Right lobe of liver (tissue), 6 donors: ENCODE measurements around the gene STH. TPM values are rescaled to one million over a fixed set of nuclear protein-coding genes. Genes with fewer than 3 reads are reported as not detected.

Experiments used
- ATAC-seq, 4 donors: fragments of 200-7000 bp; cut with Tn5 transposase; one replicate each; pipeline ENCODE4 v1.9.1; 2020; ENCODE audit warnings: mild to moderate bottlenecking in 4 of 4, moderate library complexity in 4 of 4
- DNase-seq, 3 donors: peaks; one replicate each; pipeline ENCODE4 v3.0.0-alpha.2; 2020
- H3K27ac ChIP-seq, 3 donors: fragments of 200-600 bp; one replicate each; pipeline ENCODE4 v1.8.0; 2022
- H3K27me3 ChIP-seq, 2 donors: fragments of 200-600 bp; one replicate each; pipeline ENCODE4 v1.8.0; 2022
- H3K36me3 ChIP-seq, 4 donors: fragments of 200-600 bp; sonication (generic) in 1 of 4; one replicate each; pipeline versions ENCODE4 v1.5.1 to v1.8.0; 2017 to 2022; ENCODE audit warnings: control low read depth in 1 of 4
- H3K4me1 ChIP-seq, 4 donors: fragments of 200-600 bp; sonication (generic) in 1 of 4; one replicate each; pipeline versions ENCODE4 v1.5.1 to v1.8.0; 2017 to 2022; ENCODE audit warnings: control low read depth in 1 of 4
- H3K4me3 ChIP-seq, 3 donors: fragments of 200-600 bp; one replicate each; pipeline ENCODE4 v1.8.0; 2022
- H3K9me3 ChIP-seq, 4 donors: fragments of 200-600 bp; sonication (generic) in 1 of 4; one replicate each; pipeline versions ENCODE4 v1.5.1 to v1.8.0; 2017 to 2022; ENCODE audit warnings: control low read depth in 1 of 4
- CTCF ChIP-seq, 4 donors: fragments of 200-600 bp in 3 of 4; fragments of 450-650 bp in 1 of 4; IDR thresholded peaks; one replicate each; pipeline versions ENCODE4 v1.5.1 to v1.8.0; 2016 to 2022; ENCODE audit warnings: antibody characterized with exemption in 4 of 4, mild to moderate bottlenecking in 2 of 4
- POLR2A ChIP-seq: fragments of 450-650 bp; IDR thresholded peaks from one replicate; pipeline ENCODE4 v1.6.1; 2017; ENCODE audit warnings: antibody characterized with exemption, mild to moderate bottlenecking
- WGBS: methylation state at CpG from one replicate; pipeline ENCODE4 v1.1.6; 2018; ENCODE audit warnings: low coverage, low lambda C conversion rate; ENCODE audit not compliant: insufficient coverage; ENCODE audit errors: missing lambda C conversion rate; 5-methylcytosine and 5-hydroxymethylcytosine counted together
- intact Hi-C, 2 donors: fragments of 100-400 bp; cut with DNase I; formaldehyde crosslinking; loops; one replicate each; pipeline versions ENCODE4 v1.11.2 to v1.14.1; 2022
- total RNA-seq, 6 experiments: library from RNA; depleted of rRNA in 2 of 6; stranded (reverse); fragments of >200 nt in 2 of 6; fragmentation: NEBNext Ultra II Directional in 3 of 6; extraction: Animal tissue kit (Norgen Biotek cat#: 25700) in 3 of 6; gene quantifications; one replicate each; pipeline versions ENCODE4 v1.1.0 to v1.2.4, GENCODE V29; 2016 to 2023
- donor health status: DM: no; HTN: yes; CAD: no.
- donor health status: DM: no; HTN: no; CAD: no.
- donor health status: DM: no; HTN: no; CAD: no.
- donor health status: DM: no; HTN: yes; CAD: no.
- donor health status: DM: no; HTN: yes; CAD: no.

The STH gene
- total RNA-seq, 6 experiments from 2014 or later = not detected

GRCh38 chr17:46038414-46038813 lies 39.4 kb downstream of the STH start:
- ATAC-seq = peak in 1 of 4 donors; percentile 25
- DNase-seq = no peak
- H3K27ac ChIP-seq = no peak overlapping the region
- H3K4me3 ChIP-seq = no peak overlapping the region
- no peaks in the 10 kb centered on the region for H3K9me3 ChIP-seq
- H3K27me3 ChIP-seq = no peaks in the 10 kb centered on the region
- intact Hi-C loops = no loop called here
- TF ChIP-seq CTCF (IDR thresholded peaks at IDR 0.05) (no peak), POLR2A (no peak)
- no peaks in the 10 kb centered on the region for H3K4me1 ChIP-seq
- H3K36me3 ChIP-seq = peaks cover 0 to 80% (median 40%) of the 10 kb centered on the region in 4 donors
- WGBS = 85% methylated on average over 4 of the region's 6 CpGs

- H3K27me3 ChIP-seq = no peaks in the 10 kb centered on the region
- H3K4me1 ChIP-seq = no peaks in the 10 kb centered on the region
- no peak overlapping the region for H3K27ac ChIP-seq
- no peak overlapping the region for H3K4me3 ChIP-seq
- DNase-seq (no peak), ATAC-seq (peak in 1 of 4 donors; percentile 22)
- no peak for TF ChIP-seq POLR2A
- TF ChIP-seq CTCF (IDR thresholded peaks at IDR 0.05) = no peak
- no peaks in the 10 kb centered on the region for H3K9me3 ChIP-seq
- peaks cover 0 to 75% (median 38%) of the 10 kb centered on the region in 4 donors for H3K36me3 ChIP-seq
- 79% methylated on average over 6 of the region's 12 CpGs for WGBS
- intact Hi-C loops = no loop called here
These were observed 39.9 kb downstream of the STH start for GRCh38 chr17:46038937-46039336.

GRCh38 chr17:46039592-46040186 lies 40.6 kb downstream of the STH start:
- H3K4me3 ChIP-seq = no peak overlapping the region
- intact Hi-C loops = loop anchor here in 1 of 2 donors (10.0 kb wide), 2 partner anchors 145 to 175 kb away; no protein-coding TSS in a partner anchor
- H3K9me3 ChIP-seq = no peaks in the 10 kb centered on the region
- H3K27me3 ChIP-seq = no peaks in the 10 kb centered on the region
- peaks cover 0 to 68% (median 34%) of the 10 kb centered on the region in 4 donors for H3K36me3 ChIP-seq
- peaks cover 0 to 3% (median 0%) of the 10 kb centered on the region in 4 donors for H3K4me1 ChIP-seq
- DNase-seq (no peak), ATAC-seq (no peak)
- WGBS = 37% methylated on average over 4 of the region's 5 CpGs
- TF ChIP-seq POLR2A (no peak), CTCF (IDR thresholded peaks at IDR 0.05) (no peak)
- H3K27ac ChIP-seq = no peak overlapping the region

GRCh38 chr17:46042246-46042645 lies 43.2 kb downstream of the STH start:
- ATAC-seq (no peak), DNase-seq (no peak)
- H3K27me3 ChIP-seq = no peaks in the 10 kb centered on the region
- H3K4me3 ChIP-seq = no peak overlapping the region
- 71% methylated on average over 2 of the region's 2 CpGs for WGBS
- intact Hi-C loops = loop anchor here in 1 of 2 donors (10.0 kb wide), 2 partner anchors 143 to 173 kb away; no protein-coding TSS in a partner anchor
- peaks cover 0 to 28% (median 9%) of the 10 kb centered on the region in 4 donors for H3K4me1 ChIP-seq
- H3K27ac ChIP-seq = no peak overlapping the region
- no peak for TF ChIP-seq POLR2A
- TF ChIP-seq CTCF (IDR thresholded peaks at IDR 0.05) = no peak
- H3K36me3 ChIP-seq = peaks cover 0 to 44% (median 23%) of the 10 kb centered on the region in 4 donors
- no peaks in the 10 kb centered on the region for H3K9me3 ChIP-seq
